Keratinocyte (primary cell): ENCODE measurements around the gene DHH.

Experiments used
- CTCF ChIP-seq, 3 experiments: IDR thresholded peaks in 1 of 3; conservative IDR thresholded peaks in 1 of 3; optimal IDR thresholded peaks in 1 of 3; 2 replicates in 2 of 3; 3 replicates in 1 of 3; pipeline versions ENCODE3 to v1.5.1; 2011; ENCODE audit warnings: low read length in 3 of 3, mild to moderate bottlenecking in 3 of 3, moderate library complexity in 2 of 3, control low read depth in 1 of 3, inconsistent platforms in 1 of 3; ENCODE audit not compliant: insufficient read depth in 2 of 3; ENCODE audit errors: extremely low read depth in 1 of 3
- EZH2 ChIP-seq: IDR thresholded peaks from one replicate; pipeline ENCODE4 v1.6.1; 2012; ENCODE audit warnings: inconsistent platforms, mild to moderate bottlenecking, low read length, moderate library complexity

GRCh38 chr12:49104822-49105221, 10.2 kb upstream of the DHH start:
- TF ChIP-seq CTCF (optimal IDR thresholded peaks at IDR 0.05 in 1 of 3, IDR thresholded peaks at IDR 0.05 in 1 of 3, conservative IDR thresholded peaks at IDR 0.05 in 1 of 3; ENCODE audit: extremely low read depth in 1 of 3, insufficient read depth in 2 of 3, low read length in 3 of 3): no peak
- TF ChIP-seq EZH2: no peak
